Measurements from ENCODE around the gene F11R.
"Not testable (repeated sequence)": the region's sequence is repeated elsewhere in the genome, so short reads cannot be mapped to it uniquely, and the experiment has no call there.

The F11R gene

GRCh38 chr1:160952129-160952510 is 68.8 kb downstream of the F11R start:
- no peak overlapping the region for H3K27ac ChIP-seq
- TF ChIP-seq, protein P1, sequence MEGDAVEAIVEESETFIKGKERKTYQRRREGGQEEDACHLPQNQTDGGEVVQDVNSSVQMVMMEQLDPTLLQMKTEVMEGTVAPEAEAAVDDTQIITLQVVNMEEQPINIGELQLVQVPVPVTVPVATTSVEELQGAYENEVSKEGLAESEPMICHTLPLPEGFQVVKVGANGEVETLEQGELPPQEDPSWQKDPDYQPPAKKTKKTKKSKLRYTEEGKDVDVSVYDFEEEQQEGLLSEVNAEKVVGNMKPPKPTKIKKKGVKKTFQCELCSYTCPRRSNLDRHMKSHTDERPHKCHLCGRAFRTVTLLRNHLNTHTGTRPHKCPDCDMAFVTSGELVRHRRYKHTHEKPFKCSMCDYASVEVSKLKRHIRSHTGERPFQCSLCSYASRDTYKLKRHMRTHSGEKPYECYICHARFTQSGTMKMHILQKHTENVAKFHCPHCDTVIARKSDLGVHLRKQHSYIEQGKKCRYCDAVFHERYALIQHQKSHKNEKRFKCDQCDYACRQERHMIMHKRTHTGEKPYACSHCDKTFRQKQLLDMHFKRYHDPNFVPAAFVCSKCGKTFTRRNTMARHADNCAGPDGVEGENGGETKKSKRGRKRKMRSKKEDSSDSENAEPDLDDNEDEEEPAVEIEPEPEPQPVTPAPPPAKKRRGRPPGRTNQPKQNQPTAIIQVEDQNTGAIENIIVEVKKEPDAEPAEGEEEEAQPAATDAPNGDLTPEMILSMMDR (IDR thresholded peaks at IDR 0.05) = no peak
- TF ChIP-seq ZFX (IDR thresholded peaks at IDR 0.05; ENCODE audit: borderline replicate concordance) = no peak

GRCh38 chr1:160951443-160952128 is 69.4 kb downstream of the F11R start:
- H3K27ac ChIP-seq = no peak overlapping the region
- TF ChIP-seq ZFX (IDR thresholded peaks at IDR 0.05; ENCODE audit: borderline replicate concordance) = no peak
- TF ChIP-seq, protein P1 (IDR thresholded peaks at IDR 0.05) = peak; percentile 91

GRCh38 chr1:160950657-160951056 is 70.3 kb downstream of the F11R start:
- H3K27ac ChIP-seq = no peak overlapping the region
- TF ChIP-seq, protein P1 (IDR thresholded peaks at IDR 0.05) = no peak
- TF ChIP-seq ZFX (IDR thresholded peaks at IDR 0.05; ENCODE audit: borderline replicate concordance) = no peak

DNA sequence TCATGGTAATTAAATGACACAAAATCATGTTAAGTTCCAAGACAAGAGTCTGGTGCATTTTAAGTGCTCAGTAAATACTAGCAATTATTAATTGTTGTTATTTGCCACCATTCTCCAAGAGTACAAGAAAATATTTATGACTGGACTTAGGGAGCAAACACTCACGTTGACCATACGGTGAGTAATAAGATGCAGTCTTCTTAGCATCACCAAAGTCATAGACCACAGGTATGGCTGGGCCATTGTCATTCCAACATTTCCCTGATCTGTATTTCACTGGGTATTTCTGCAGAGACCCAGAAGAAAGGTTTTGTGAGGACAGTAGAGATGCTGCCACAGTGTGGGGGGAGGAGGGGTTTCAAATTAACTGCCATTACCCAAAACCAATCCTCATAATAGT is 71.1 kb downstream of the F11R start:
- no peak overlapping the region for H3K27ac ChIP-seq
- TF ChIP-seq, protein P1 (IDR thresholded peaks at IDR 0.05) = no peak
- no peak for TF ChIP-seq ZFX (IDR thresholded peaks at IDR 0.05; ENCODE audit: borderline replicate concordance)

GRCh38 chr1:160949216-160949880 is 71.6 kb downstream of the F11R start:
- H3K27ac ChIP-seq = not testable (repeated sequence)

GRCh38 chr1:160947174-160947759 is 73.7 kb downstream of the F11R start:
- H3K27ac ChIP-seq = not testable (repeated sequence)

- not testable (repeated sequence) for H3K27ac ChIP-seq
Measured at GRCh38 chr1:160945881-160946280, 75.1 kb downstream of the F11R start.

All from 22Rv1 (cell line).